ENCODE results near the gene GAGE12G.
"Not testable (repeated sequence)": the region's sequence is repeated elsewhere in the genome, so short reads cannot be mapped to it uniquely, and the experiment has no call there.

Gene GAGE12G, protein sequence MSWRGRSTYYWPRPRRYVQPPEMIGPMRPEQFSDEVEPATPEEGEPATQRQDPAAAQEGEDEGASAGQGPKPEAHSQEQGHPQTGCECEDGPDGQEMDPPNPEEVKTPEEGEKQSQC

DNA sequence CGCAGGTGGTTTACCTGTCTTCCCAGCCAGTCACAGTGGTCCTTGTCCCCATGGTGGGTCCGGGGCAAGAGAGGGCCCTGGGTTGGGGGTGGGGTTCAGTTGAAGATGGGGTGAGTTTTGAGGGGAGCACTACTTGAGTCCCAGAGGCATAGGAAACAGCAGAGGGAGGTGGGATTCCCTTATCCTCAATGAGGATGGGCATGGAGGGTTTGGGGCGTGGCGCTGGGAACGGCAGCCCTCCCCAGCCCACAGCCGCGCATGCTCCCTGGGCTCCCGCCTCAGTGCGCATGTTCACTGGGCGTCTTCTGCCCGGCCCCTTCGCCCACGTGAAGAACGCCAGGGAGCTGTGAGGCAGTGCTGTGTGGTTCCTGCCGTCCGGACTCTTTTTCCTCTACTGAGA is at the start of gene GAGE12G:
Gene GAGE12G, plus strand, starts transcription at position 301 of the 400 bp plus-strand sequence. CDS start 1,155 bp downstream, outside the sequence.
- not testable (repeated sequence) for DNase-seq

DNA sequence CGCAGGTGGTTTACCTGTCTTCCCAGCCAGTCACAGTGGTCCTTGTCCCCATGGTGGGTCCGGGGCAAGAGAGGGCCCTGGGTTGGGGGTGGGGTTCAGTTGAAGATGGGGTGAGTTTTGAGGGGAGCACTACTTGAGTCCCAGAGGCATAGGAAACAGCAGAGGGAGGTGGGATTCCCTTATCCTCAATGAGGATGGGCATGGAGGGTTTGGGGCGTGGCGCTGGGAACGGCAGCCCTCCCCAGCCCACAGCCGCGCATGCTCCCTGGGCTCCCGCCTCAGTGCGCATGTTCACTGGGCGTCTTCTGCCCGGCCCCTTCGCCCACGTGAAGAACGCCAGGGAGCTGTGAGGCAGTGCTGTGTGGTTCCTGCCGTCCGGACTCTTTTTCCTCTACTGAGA is 38.3 kb upstream of the GAGE12G start, which contains the start of gene GAGE12C:
Gene GAGE12C, plus strand, starts transcription at position 301 of the 400 bp plus-strand sequence. CDS start 1,155 bp downstream, outside the sequence.
- not testable (repeated sequence) for DNase-seq

DNA sequence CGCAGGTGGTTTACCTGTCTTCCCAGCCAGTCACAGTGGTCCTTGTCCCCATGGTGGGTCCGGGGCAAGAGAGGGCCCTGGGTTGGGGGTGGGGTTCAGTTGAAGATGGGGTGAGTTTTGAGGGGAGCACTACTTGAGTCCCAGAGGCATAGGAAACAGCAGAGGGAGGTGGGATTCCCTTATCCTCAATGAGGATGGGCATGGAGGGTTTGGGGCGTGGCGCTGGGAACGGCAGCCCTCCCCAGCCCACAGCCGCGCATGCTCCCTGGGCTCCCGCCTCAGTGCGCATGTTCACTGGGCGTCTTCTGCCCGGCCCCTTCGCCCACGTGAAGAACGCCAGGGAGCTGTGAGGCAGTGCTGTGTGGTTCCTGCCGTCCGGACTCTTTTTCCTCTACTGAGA is 28.8 kb upstream of the GAGE12G start, which contains the start of gene GAGE12D:
Gene GAGE12D, plus strand, starts transcription at position 301 of the 400 bp plus-strand sequence. CDS start 1,155 bp downstream, outside the sequence.
- DNase-seq = not testable (repeated sequence)

DNA sequence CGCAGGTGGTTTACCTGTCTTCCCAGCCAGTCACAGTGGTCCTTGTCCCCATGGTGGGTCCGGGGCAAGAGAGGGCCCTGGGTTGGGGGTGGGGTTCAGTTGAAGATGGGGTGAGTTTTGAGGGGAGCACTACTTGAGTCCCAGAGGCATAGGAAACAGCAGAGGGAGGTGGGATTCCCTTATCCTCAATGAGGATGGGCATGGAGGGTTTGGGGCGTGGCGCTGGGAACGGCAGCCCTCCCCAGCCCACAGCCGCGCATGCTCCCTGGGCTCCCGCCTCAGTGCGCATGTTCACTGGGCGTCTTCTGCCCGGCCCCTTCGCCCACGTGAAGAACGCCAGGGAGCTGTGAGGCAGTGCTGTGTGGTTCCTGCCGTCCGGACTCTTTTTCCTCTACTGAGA is 19.2 kb upstream of the GAGE12G start, which contains the start of gene GAGE12E:
Gene GAGE12E, plus strand, starts transcription at position 301 of the 400 bp plus-strand sequence. CDS start 1,155 bp downstream, outside the sequence.
- not testable (repeated sequence) for DNase-seq

DNA sequence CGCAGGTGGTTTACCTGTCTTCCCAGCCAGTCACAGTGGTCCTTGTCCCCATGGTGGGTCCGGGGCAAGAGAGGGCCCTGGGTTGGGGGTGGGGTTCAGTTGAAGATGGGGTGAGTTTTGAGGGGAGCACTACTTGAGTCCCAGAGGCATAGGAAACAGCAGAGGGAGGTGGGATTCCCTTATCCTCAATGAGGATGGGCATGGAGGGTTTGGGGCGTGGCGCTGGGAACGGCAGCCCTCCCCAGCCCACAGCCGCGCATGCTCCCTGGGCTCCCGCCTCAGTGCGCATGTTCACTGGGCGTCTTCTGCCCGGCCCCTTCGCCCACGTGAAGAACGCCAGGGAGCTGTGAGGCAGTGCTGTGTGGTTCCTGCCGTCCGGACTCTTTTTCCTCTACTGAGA is 9.7 kb upstream of the GAGE12G start, which contains the start of gene GAGE12F:
Gene GAGE12F, plus strand, starts transcription at position 301 of the 400 bp plus-strand sequence. CDS start 1,155 bp downstream, outside the sequence.
- not testable (repeated sequence) for DNase-seq

DNA sequence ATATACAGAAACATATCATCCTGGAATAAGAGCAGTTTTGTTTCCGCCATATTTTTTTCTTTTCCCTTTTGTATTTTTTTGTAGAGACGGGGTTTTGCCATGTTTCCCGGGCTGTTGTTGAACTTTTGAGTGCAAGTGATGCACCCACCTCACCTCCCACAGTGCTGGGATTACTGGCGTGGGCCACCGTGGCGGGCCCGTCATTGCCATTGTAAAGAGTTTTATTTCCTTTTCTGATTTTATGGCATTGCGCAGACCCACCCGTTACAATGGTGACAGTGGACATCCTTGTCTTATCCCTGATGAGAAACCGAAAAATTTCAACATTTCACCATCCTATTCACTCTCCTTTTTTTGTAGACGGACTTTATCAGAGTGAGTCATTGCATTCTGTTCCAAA is 1.5 kb upstream of the GAGE12G start:
- DNase-seq = not testable (repeated sequence)

DNA sequence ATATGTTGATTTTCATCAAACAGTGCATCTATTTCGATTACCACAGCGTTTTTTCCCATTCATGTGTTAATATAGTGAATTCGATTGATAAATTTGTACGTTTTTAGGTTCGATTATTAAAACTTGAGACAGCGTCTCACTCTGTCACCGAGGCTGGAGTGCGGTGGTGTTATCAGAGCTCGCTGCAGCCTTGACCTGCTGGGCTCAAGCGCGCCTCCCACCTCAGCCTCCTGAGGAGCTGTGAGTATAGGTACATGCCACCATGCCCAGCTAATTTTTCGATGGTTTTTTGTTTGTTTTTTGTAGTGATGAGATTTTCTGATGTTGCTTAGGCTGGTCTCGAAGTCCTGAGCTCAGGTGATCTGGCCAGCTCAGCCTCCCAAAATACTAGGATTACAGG is 1.0 kb upstream of the GAGE12G start:
- DNase-seq = not testable (repeated sequence)

DNA sequence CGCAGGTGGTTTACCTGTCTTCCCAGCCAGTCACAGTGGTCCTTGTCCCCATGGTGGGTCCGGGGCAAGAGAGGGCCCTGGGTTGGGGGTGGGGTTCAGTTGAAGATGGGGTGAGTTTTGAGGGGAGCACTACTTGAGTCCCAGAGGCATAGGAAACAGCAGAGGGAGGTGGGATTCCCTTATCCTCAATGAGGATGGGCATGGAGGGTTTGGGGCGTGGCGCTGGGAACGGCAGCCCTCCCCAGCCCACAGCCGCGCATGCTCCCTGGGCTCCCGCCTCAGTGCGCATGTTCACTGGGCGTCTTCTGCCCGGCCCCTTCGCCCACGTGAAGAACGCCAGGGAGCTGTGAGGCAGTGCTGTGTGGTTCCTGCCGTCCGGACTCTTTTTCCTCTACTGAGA is 9.4 kb downstream of the GAGE12G start, which contains the start of gene GAGE12H:
Gene GAGE12H, plus strand, starts transcription at position 301 of the 400 bp plus-strand sequence. CDS start 1,155 bp downstream, outside the sequence.
- not testable (repeated sequence) for DNase-seq

DNA sequence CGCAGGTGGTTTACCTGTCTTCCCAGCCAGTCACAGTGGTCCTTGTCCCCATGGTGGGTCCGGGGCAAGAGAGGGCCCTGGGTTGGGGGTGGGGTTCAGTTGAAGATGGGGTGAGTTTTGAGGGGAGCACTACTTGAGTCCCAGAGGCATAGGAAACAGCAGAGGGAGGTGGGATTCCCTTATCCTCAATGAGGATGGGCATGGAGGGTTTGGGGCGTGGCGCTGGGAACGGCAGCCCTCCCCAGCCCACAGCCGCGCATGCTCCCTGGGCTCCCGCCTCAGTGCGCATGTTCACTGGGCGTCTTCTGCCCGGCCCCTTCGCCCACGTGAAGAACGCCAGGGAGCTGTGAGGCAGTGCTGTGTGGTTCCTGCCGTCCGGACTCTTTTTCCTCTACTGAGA is 19.0 kb downstream of the GAGE12G start, which contains the start of gene GAGE2A:
Gene GAGE2A, plus strand, starts transcription at position 301 of the 400 bp plus-strand sequence. CDS start 1,155 bp downstream, outside the sequence.
- not testable (repeated sequence) for DNase-seq

DNA sequence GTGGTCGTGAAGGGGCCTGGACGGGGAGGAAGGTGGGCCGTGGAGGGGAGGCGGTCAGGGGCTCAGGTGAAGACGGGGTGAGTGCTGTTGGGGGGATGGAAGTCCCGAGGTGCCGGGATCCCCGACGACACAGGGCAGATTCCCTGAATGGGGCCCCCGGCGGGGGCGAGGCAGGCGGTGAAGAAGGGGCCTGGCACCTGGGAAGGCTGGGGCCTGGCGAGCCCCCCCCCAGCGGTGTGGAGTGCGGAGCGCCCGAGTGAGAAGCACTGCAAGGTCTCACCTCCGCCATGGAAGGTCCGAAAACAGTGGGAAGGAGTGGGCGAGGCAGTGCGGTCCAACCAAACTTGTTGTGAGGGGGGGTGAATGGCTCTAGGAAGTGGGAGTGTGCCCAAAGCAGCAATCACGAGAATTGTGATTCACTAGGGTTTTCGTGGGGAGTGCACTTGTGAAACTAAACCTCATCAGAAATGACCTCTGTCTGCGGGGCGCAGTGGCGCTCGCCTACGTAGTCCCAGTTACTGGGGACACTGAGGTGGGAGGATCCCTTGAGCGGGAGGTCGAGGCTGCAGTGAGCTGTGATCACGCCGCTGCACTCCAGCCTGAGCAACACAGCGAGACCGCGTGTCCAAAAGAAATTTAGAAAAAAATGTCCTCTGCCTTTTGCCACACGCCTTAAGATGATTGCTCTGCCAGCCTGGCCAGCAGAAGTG is 19.7 kb downstream of the GAGE12G start:
- DNase-seq = peak in 1 of 2 experiments; percentile 2

DNA sequence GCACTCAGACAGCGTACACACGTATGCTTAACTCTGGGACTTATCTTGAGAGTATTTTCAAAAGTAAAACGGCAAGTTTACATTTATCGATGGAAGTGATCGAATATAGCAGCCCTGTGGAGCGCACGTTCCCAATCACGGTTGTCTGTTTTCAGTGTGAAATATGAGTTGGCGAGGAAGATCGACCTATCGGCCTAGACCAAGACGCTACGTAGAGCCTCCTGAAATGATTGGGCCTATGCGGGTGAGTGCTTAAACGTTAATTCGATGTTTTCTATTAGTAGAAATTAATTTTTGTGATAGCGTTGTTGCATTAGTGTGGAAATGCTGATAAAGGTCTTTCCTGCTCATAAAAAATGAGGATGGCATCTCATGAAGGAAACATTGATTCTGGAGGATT is 20.3 kb downstream of the GAGE12G start:
- not testable (repeated sequence) for DNase-seq

DNA sequence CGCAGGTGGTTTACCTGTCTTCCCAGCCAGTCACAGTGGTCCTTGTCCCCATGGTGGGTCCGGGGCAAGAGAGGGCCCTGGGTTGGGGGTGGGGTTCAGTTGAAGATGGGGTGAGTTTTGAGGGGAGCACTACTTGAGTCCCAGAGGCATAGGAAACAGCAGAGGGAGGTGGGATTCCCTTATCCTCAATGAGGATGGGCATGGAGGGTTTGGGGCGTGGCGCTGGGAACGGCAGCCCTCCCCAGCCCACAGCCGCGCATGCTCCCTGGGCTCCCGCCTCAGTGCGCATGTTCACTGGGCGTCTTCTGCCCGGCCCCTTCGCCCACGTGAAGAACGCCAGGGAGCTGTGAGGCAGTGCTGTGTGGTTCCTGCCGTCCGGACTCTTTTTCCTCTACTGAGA is 28.5 kb downstream of the GAGE12G start, which contains the start of gene GAGE1:
Gene GAGE1, plus strand, starts transcription at position 301 of the 400 bp plus-strand sequence. CDS start 1,155 bp downstream, outside the sequence.
- not testable (repeated sequence) for DNase-seq

DNA sequence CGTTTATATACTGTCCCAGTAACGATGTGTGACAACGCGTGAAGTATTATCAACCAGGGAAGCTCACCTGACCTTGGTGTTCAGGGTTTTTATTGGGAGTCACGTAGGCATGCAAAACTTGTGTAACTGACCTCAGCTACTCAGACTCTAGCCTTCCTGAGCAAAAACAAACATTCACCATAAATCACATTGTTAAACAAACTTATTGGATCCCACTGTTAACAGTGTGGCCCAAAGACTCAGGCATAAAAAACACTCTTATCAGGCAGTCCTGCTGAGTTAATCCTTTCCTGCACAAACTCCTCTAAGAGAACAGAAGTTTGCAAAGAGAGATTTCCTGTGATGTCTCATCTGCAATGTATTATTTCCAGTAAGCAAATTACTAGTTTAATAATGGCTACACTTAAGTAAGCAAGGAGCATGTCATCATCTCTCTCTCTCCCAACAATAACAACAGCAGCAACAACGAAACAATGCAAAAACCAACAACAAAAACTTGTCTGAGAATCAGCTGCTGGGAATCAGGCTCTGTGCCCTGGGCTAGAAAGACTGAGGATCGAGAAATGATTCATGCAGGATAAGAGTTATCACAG is 40.6 kb downstream of the GAGE12G start:
- no peak for DNase-seq

DNA sequence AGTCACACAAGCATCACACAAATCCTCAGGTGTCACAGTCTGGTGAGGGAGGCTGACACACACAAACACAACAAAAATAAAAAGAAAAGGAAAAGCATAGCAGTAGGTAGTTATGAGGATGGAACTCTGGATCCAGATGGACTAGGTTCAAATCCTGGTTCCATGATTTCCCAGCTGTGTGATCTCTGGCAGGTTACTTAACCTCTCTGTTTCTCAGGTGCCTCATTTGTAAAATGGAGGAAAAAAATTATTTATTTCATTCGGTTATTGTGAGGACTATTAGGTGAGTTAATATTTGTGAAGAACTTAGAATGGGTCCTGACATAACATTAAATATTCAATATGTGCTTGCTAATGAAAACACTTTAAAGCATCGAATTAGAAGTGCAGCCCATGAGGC is 48.4 kb downstream of the GAGE12G start:
- DNase-seq = no peak

Data from activated CD4-positive, alpha-beta T cell treated with anti-CD3 and anti-CD28 coated beads, Interleukin-2, amount 50 U/mL, for 48 hours (primary cell).